IPS DF 4.7 (cell line): ENCODE measurements around the gene EVL.
"Not testable (repeated sequence)": the region's sequence is repeated elsewhere in the genome, so short reads cannot be mapped to it uniquely, and the experiment has no call there.

Experiments
- DNase-seq: peaks from one replicate; pipeline ENCODE4 v3.0.0-alpha.2; 2013; ENCODE audit warnings: low spot score; ENCODE audit errors: extremely low read depth

Gene EVL, protein sequence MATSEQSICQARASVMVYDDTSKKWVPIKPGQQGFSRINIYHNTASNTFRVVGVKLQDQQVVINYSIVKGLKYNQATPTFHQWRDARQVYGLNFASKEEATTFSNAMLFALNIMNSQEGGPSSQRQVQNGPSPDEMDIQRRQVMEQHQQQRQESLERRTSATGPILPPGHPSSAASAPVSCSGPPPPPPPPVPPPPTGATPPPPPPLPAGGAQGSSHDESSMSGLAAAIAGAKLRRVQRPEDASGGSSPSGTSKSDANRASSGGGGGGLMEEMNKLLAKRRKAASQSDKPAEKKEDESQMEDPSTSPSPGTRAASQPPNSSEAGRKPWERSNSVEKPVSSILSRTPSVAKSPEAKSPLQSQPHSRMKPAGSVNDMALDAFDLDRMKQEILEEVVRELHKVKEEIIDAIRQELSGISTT

DNA sequence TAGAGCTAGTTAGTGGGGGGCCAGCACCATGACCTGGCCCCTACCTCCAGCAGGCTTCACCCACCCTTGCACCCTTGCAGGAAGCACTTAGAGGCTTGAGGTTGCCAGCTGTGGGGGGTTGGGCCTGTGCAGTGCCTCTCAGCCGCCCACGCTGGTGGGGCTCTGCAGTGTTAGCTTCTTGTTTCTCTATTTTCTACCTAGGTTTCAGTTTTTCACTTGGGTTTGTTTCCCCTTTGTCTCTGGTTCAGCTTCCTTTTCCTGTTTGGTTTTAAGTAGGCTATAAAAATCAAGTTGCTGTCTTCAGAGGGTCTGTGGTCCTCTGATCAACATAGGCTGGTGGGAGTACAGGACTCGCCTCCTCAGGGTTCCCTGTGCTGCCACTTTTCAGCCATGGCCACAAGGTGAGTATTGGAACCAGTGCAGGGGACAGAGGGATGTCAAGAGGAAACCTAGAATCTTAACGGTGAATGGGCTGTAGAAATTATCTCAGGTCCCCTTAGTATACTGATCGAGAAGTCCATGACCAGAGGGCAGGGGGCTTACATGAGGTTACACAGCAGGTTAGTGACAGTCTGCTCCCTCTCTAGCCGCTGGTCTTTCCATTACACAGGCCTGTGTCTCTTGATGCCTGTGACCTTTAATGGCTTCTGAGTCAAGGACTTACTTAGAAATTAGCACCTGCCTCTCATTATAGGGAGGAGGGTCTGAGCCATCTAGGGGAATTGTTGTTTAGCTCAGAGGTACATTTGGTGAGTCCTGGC is at the start of gene EVL:
Gene EVL, plus strand, starts transcription at position 312 of the 761 bp plus-strand sequence. Its CDS starts 79 bp downstream, at position 391.
- no peak for DNase-seq

DNA sequence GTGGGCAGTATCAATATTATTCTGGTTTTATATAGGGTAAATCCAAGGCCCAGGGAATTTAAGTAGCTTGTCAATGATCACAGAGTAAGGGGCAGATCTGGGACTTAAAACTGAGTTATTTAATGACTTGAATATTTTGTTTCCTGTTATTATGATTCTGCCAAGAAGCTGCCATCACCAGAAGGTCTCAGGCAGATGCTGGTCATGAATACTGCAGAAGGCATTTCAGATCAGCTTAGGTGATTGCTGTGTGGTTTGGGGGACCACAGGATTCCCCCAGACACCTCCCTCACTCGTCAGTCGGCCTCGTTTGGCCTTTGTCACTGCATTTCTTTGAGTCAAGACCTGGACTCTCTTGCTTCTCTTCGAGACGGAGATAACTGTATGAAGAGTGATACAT is 47.7 kb upstream of the EVL start:
- DNase-seq: no peak

DNA sequence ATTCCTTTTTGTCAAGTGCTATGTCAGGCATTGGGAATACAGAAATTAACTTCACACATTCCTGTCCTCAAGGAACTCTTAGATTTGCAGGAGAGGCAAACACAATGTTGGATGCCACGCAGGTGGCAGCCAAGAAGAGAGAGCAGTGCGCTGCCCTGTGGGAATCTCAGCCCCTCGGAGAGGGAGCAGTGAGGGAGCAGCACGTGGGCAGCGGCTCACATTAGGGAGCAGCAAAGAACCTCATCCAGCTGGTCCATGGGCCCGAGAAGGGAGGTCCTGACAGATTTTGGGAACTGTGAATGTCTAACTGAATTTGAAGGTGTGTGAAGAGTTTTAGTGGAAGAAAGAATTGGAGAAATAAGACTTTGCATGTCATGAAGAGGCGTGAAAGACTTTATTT is 47.2 kb upstream of the EVL start:
- no peak for DNase-seq

DNA sequence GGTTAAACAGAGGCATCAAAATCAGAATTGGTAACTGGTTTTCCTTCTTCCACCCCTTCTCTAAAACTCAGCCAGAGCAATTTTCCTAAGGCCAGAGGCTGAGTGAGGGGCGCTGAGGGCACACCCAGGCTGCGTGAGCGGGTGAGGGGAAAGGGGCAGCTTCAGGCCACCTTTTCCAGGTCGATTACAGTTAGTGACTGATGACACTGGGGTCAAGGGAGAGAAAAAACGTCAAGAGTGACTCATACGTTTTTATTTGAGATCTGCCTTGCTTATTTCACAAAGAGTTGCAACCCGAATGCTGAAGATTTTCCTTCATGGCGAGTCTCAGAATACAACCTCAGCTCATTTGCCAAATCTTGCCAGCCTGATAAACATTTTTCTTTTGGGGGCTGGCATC is 46.7 kb upstream of the EVL start:
- no peak for DNase-seq

DNA sequence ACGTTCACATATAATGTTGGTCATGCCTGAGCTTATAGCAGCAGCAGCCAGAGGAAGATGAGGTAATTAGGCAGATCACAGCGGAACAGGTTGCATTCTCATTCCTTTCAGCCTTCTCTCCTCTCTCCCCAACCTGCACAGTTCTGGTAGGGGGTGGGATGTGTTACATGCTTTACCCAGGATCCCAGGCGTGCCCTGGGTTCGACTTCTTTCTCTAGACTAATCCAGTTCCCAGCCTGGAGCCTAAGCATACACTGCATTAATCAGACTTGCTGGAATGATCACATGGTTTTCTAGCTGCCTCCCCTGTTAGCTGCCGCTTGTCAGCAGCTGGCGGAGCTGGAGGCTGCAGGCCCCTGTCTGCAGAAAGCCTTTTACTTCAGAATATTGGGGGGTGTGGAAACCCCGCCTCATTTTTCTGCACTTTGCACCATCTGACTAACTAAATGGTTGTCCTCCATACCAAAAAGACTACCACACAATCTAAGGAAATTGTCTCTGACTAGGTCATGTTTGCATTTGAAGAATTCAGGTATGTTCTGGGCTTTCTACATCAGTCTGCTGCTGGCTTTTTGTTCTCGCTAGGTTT is 46.0 kb upstream of the EVL start:
- no peak for DNase-seq

DNA sequence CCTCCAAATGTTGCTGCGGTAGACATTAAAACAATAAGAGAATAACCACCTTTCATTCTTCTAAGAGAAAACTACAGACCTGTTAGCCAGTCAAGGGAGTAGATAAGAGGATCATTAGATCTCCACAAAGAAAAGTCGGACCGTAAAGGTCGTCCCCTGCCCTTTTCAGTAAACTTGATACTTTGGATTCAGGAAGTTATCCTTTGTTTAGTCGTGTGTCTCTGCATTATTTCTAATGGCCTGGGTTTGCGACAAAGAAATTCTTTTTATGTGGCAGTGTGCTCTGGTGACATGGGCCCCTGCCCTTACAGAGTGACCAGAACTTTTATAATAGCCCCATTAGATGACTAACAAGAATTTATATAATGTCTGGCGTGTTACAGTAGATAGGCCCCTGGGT is 44.6 kb upstream of the EVL start:
- no peak for DNase-seq

DNA sequence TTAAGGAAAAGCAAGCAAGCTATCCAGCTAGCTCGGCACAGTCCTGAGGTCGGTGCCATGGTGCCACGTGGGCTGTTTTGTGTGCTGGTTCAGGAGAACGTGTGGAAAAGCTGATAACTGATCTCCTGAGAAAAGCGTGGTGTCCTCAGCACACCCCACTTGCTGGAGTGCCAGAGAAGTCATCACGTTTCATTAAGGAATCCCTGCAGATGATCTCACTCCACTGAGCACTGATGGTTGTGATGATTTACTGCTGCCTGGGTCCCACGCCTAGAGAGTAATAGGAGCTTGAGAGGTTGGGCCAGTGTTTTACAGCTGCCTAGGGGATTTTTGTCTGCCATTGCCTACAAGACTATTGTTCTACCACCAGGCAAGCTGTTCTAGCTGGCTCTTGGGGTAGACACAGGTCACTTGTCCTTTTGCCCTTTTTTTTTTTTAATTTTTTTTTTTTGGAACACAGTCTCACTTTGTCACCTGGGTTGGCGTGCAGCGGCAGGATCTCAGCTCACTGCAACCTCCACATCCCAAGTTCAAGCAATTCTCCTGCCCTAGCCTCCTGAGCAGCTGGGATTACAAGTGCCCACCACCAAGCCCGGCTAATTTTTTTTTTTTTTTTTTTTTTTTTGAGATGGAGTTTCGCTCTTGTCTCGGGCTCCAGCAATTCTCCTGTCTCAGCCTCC is 42.3 kb upstream of the EVL start:
- DNase-seq: no peak

DNA sequence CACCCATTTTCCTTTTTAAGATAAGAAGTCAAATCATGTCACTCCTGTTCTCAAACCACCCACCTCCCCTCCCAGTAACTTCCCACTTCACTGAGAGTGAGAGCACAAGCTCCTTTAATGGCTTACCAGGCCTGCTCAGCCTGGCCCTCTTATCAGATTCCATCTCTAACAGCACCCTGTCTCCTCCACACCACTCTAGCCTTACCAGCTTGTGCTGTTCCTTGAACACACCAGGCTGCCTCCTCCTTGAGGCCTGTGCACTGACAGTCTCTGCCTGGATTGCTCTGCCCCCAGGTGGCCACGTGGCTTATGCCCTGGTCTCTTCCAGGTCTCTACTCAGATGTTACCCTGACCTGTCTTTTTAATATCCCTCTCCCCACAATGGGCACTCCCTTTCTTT is 40.1 kb upstream of the EVL start:
- DNase-seq: peak; percentile 16

DNA sequence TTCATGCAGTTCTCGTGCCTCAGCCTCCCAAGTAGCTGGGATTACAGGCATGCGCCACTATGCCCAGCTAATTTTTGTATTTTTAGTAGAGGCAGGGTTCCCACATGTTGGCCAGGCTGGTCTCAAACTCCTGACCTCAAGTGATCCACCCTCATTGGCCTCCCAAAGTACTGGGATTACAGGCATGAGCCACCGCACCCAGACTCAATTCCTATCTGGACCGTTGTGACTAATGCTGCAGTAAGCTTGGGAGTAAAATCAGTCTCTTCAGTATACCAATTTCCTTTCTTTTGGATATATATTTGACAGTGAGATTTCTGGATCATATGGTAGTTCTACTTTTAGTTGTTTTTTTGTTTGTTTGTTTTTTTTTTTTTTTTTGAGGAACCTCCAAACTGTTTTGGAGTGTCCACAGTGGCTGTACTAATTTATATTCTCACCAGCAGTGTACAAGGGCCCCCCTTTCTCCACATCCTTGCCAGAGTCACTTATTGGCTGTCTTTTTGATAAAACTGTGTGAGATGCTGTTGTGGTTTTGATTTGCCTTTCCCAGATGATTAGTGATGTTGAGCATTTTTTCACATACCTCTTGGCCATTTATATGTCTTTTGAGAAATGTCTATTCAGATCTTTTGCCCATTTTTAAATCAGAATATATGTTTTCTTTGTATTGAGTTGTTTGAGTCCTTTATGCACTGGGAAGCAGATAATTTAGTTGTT is 37.3 kb upstream of the EVL start:
- no peak for DNase-seq

DNA sequence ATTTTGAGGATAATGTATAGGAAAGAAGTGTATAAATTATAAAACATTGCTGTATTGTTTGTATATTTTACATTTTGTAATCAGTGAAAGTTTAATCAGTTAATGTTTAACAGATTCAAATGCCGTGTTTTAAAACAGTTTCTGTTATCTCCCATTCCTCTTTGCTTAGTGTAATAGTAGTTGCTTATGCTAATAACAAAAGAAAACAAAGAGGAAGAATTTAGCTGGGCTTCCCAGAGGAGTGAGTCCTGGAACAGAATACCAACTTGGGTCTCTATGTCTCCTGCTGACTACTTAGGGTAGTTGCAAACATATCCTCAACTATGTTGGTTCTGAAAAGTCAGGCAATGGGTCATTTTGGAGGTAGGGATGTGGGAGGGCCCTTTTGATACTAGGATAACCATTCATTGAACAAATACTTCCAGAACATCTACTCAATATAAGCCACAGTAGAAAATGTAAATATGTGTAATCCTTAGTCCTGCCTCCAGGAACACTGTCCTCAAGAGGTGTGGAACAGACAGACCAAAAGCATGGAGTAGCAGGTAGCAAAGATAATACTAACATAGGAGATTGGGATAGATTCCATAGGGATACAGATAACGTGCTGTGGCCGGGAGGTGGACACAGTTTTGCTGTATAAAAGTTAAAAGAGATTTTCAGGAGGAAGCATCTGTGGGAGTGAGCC is 36.1 kb upstream of the EVL start:
- no peak for DNase-seq

DNA sequence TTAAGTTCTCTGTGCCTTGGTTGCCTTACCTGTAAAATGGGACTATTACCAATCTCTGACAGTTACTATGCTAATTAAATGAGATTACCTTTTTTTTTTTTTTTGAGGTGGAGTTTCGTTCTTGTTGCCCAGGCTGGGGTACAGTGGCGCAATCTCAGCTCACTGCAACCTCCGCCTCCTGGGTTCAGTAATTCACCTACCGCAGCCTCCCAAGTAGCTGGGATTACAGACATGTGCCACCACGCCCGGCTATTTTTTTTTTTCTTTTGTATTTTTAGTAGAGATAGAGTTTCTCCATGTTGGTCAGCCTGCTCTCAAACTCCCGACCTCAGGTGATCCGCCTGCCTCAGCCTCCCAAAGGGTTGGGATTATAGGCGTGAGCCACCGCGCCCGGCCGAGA is 35.2 kb upstream of the EVL start:
- not testable (repeated sequence) for DNase-seq

DNA sequence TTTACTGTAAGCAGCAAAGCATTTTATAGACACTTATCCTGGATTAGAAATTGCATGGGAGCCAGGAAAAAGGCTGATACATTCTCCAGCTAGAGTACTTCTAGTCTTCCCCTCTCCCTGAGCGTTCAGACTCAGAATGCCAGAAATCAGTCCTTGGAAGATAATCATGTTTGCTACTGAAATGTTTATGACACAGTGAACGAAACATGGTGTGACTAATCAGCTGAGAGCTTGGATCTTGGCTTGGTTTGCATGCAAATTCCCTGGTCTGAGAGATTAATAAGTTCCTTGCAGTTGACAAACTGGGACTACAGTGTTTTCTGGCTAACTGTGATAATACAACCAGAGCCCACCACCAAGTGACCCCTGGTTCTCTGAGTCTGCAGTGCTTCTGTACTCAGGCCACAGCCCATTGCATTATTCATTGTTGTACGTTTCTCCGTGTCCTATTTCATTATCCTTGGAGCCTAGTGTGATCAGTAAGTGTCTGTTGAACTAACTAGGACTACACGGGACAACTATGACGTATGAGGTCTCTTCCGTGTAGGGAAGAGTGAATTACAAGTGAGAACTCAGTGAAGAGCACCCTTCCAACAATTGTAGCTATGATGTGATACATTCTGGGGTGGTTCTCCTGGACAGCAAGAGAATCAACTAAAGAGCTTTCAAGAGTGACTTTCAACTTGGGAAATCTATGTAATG is 34.6 kb upstream of the EVL start:
- DNase-seq: no peak

DNA sequence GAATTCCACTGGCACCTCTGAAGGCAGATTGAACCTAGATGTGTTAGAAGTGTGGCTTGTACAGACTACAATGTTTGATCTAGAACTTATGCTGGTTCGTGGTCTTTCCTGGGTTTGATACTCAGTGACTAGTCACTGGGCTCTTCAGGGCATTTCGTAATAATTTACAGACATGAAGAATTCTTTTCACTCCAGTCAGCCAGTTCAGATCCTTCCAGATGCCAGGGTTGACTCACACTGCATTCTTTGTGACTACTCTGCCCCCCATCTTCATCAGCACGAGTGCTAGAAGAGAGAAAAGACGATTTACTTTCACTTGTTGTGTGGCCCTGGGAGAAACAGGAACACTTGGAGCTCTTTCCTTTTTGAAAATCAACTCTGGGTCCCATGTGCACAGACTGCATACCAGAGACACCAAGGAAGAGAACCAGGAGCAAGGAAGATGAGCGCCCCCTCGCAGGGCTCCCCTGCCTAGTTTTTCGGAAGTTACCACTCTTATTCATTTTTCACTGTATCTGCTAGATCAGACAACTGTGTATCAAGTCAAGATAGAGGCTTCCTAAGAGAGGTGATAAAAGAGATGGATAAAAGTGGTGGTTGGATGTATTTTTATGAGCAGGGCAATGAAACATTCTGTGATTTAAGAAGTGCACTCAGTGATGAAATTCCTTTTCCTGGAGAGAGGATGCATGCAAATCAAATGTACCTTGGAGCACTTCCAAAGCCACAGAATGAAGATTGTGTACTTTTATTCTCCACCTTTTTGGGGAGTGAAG is 33.5 kb upstream of the EVL start:
- DNase-seq: no peak

DNA sequence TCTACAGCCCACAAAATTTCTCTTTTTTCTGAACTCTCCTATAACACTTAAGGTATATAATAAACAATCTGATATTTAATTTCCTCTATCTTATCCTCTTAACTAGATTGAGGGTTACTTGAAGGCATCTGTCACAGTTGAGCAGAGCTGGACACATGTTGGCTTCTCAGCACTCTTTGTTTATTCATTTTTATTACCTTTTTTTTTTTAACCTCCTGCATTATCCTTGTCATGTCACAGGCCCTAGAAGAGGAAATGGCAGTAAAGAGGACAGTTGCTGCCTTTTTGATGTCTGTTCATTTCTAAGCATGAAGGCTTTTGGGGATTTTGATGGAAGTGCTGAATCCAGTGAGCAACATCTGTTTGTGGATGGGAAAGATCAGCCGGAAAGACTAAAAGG is 32.5 kb upstream of the EVL start:
- DNase-seq: no peak

DNA sequence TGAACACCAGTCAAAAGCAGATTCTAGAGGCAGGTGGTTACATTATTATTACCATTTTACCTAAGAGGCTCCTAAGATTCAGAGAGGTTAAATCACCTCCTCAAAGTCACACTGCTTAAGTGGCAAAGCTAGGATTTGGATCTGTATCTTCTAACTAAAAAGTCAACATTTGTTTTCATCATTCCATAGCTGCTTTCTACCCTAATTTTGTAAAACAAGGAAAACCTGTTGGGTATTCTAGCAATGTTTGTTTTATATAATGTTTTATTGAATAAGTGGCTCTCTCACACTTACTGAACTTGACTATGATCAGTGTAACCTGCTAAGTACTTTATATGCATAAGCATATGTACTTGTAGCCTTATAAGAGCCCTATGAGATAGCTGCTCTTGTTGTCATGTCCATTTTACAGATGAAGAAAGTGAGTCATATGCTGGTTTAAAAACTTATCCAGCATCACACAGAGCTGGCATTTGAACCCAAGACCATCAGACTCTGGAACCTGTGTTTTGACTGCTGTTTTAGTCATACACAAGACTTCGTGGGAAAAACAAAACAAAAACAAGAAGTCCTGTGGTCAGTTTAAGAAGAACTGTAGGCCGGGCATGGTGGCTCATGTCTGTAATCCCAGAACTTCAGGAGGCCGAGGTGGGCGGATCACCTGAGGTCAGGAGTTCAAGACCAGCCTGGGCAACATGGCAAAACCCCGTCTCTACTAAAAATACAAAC is 31.7 kb upstream of the EVL start:
- DNase-seq: no peak

DNA sequence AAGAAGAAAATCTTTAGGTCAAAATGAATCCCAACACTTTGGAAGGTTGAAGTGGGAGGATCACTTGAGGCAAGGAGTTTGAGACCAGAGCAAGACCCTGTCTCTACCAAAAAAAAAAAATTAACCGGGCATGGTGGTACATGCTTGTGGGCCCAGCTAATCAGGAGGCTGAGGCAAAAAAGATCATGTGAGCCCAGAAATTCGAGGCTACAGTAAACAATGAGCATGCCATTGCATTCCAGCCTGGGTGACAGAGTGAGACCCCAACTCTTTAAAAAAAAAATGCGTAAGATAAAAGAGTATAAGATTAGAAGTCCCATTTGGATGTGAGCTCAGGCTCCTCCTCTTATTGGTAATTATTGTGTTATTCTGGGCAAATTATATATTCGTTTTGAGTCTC is 30.8 kb upstream of the EVL start:
- no peak for DNase-seq

DNA sequence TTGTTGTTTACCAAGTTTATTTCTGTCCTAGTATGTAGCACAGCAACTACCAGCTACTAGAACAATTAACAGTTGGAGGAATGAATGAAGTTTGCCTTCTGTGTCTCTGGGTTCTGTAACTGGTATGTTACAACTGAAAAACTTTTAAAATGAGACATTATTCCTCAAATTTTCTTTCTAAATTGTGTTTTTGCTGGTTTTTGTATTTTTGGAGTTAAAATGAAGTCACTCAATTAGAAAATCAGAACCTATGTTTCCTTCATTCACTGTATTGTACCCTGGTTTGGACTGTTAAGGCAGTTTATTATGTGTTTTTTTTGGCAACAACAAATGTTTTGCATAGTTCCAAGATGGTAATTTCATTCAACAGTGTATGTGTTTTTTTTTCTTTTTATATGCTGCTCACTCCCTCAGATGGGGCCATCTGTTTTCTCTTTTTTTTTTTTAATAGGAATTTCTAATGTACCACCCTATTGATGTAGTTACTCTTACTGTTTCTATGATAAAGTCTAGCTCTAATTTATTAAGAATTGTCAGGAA is 30.2 kb upstream of the EVL start:
- no peak for DNase-seq

DNA sequence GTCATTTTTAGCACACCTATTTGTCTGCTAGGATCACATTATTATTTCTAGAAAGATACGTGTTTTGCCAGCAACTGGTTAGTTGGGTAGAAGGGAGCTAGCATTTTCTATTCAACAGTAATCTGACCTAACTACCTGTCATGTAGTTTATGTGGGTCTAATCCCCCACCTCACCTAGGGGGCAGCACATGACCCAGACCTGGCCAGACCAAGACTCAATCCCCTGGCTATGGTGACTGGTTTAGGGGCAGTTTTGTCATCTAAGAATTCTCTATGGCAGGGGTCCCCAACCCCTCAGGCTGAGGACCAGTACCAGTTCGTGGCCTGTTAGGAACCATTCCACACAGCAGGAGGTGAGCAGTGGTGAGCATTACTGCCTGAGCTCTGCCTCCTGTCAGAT is 29.5 kb upstream of the EVL start:
- DNase-seq: no peak
